B cell (primary cell): ENCODE data around the gene NKX6-1. TPM values are rescaled to one million over a fixed set of nuclear protein-coding genes. Genes with fewer than 3 reads are reported as not detected.

Experiments used
- ATAC-seq: fragments of 200-7000 bp; cut with Tn5 transposase; one replicate; pipeline ENCODE4 v1.10.0; 2021; ENCODE audit warnings: low read depth, mild to moderate bottlenecking, moderate number of reproducible peaks, moderate library complexity
- CTCF ChIA-PET: fragments of 350-600 bp; sonication (Branson Sonifier 250); formaldehyde crosslinking; loops from one replicate; lab custom pipeline; 2021; ENCODE audit warnings: antibody characterized with exemption, inconsistent platforms; lab: Charles Lee
- POLR2A ChIA-PET: fragments of 350-600 bp; sonication (Branson Sonifier 250); formaldehyde crosslinking; loops from one replicate; lab custom pipeline; 2021; ENCODE audit warnings: antibody characterized with exemption; lab: Charles Lee
- DNase-seq: peaks from one replicate; pipeline ENCODE4 v3.0.0; 2013
- H2AFZ ChIP-seq: 2 replicates; pipeline ENCODE4 v1.6.1; 2012; ENCODE audit warnings: mild to moderate bottlenecking, low read depth, low read length; ENCODE audit not compliant: insufficient read depth, poor library complexity, severe bottlenecking
- H3K27ac ChIP-seq, 2 donors: 1 replicate in 1 of 2; 2 replicates in 1 of 2; pipeline ENCODE4 v1.5.1; 2012 to 2013; ENCODE audit warnings: low read length in 2 of 2, mild to moderate bottlenecking in 2 of 2, moderate library complexity in 1 of 2
- H3K27me3 ChIP-seq, 4 experiments: fragments of 200-600 bp in 1 of 4; sonication (generic) in 1 of 4; replicated peaks in 1 of 4; 1 replicate in 2 of 4; 2 replicates in 2 of 4; pipeline versions ENCODE4 v1.6.1 to v1.7.0; 2013 to 2016; ENCODE audit warnings: low read length in 3 of 4, mild to moderate bottlenecking in 2 of 4, mixed read lengths in 1 of 4, moderate library complexity in 1 of 4; ENCODE audit not compliant: insufficient read depth in 4 of 4, control insufficient read depth in 3 of 4; ENCODE audit errors: control extremely low read depth in 1 of 4
- H3K36me3 ChIP-seq, 2 experiments: replicated peaks in 1 of 2; 1 replicate in 1 of 2; 2 replicates in 1 of 2; pipeline versions ENCODE4 v1.6.1 to v1.7.1; 2013; ENCODE audit warnings: low read length in 1 of 2; ENCODE audit not compliant: insufficient read depth in 2 of 2, control insufficient read depth in 1 of 2; ENCODE audit errors: control extremely low read depth in 1 of 2, extremely low read depth in 1 of 2
- H3K4me1 ChIP-seq, 2 donors: fragments of 200-600 bp in 1 of 2; sonication (generic) in 1 of 2; 1 replicate in 1 of 2; 2 replicates in 1 of 2; pipeline versions ENCODE4 v1.5.1 to v1.6.1; 2013 to 2017; ENCODE audit warnings: low read length in 2 of 2; ENCODE audit not compliant: control insufficient read depth in 2 of 2, insufficient read depth in 2 of 2
- H3K4me2 ChIP-seq: replicated peaks from 2 replicates; pipeline ENCODE3; 2012; ENCODE audit warnings: mild to moderate bottlenecking, low read depth, low read length; ENCODE audit not compliant: poor library complexity, severe bottlenecking
- H3K4me3 ChIP-seq, 5 experiments: fragments of 200-600 bp in 1 of 5; sonication (generic) in 1 of 5; 1 replicate in 3 of 5; 2 replicates in 2 of 5; pipeline versions ENCODE4 v1.5.1 to v1.7.0; 2011 to 2016; ENCODE audit warnings: low read length in 4 of 5, mild to moderate bottlenecking in 4 of 5, low read depth in 2 of 5, control low read depth in 1 of 5, moderate library complexity in 1 of 5; ENCODE audit not compliant: insufficient read depth in 1 of 5; ENCODE audit errors: control extremely low read depth in 1 of 5, extremely low read depth in 1 of 5
- H3K79me2 ChIP-seq: fragments of 200-600 bp; sonication (generic); one replicate; pipeline ENCODE4 v1.6.0; 2016; ENCODE audit warnings: low read length; ENCODE audit not compliant: control insufficient read depth, insufficient read depth
- H3K9ac ChIP-seq: fragments of 200-600 bp; sonication (generic); 2 replicates; pipeline ENCODE4 v1.6.1; 2017; ENCODE audit warnings: mild to moderate bottlenecking, low read length, moderate library complexity
- H3K9me3 ChIP-seq, 3 donors: one replicate each; pipeline versions ENCODE4 v1.6.1 to v1.7.1; 2013; ENCODE audit warnings: low read length in 2 of 3; ENCODE audit not compliant: control insufficient read depth in 2 of 3, insufficient read depth in 1 of 3; ENCODE audit errors: control extremely low read depth in 1 of 3
- H4K20me1 ChIP-seq: 2 replicates; pipeline ENCODE4 v1.6.0; 2012; ENCODE audit warnings: mild to moderate bottlenecking, low read length; ENCODE audit not compliant: insufficient read depth, control insufficient read depth, poor library complexity, severe bottlenecking
- H3K27ac Mint-ChIP-seq: one replicate; pipeline ENCODE4 v1.8.0; 2021; ENCODE audit warnings: mixed read lengths
- H3K27me3 Mint-ChIP-seq: one replicate; pipeline ENCODE4 v1.8.0; 2021; ENCODE audit warnings: mixed read lengths
- H3K4me1 Mint-ChIP-seq: one replicate; pipeline ENCODE4 v1.8.0; 2021; ENCODE audit warnings: mixed read lengths
- H3K4me3 Mint-ChIP-seq: one replicate; pipeline ENCODE4 v1.8.0; 2021; ENCODE audit warnings: mixed read lengths
- H3K9me3 Mint-ChIP-seq: one replicate; pipeline ENCODE4 v1.8.0; 2022; ENCODE audit warnings: mixed read lengths; ENCODE audit not compliant: insufficient read depth
- CTCF ChIP-seq: fragments of 200-600 bp; IDR thresholded peaks from one replicate; pipeline ENCODE4 v1.8.0; 2022; ENCODE audit warnings: antibody characterized with exemption, mild to moderate bottlenecking
- EZH2 ChIP-seq: IDR thresholded peaks from 2 replicates; pipeline ENCODE4 v1.6.1; 2012; ENCODE audit warnings: borderline replicate concordance, low read depth, mild to moderate bottlenecking, moderate library complexity, low read length; ENCODE audit not compliant: insufficient read depth, poor library complexity, severe bottlenecking
- WGBS: methylation state at CpG from one replicate; pipeline ENCODE4 v1.1.5; 2013; ENCODE audit warnings: missing lambda C conversion rate; ENCODE audit not compliant: insufficient coverage; 5-methylcytosine and 5-hydroxymethylcytosine counted together
- intact Hi-C: fragments of 100-400 bp; cut with micrococcal nuclease; formaldehyde crosslinking; loops from one replicate; pipeline ENCODE4 v1.10.0; 2022
- polyA plus RNA-seq: library from polyadenylated mRNA; depleted of rRNA; stranded (reverse); fragments of >200 nt; gene quantifications from 2 replicates; pipeline ENCODE4 v1.2.3, GENCODE V29; 2012
- total RNA-seq, 2 donors: library from RNA; stranded (reverse); fragments of 120-200 nt in 1 of 2; gene quantifications; 1 replicate in 1 of 2; 2 replicates in 1 of 2; pipeline versions ENCODE4 v1.2.3 to v1.2.4, GENCODE V29; 2013 to 2022

Gene NKX6-1
- total and polyA plus RNA-seq, 2 donors (not counting 1 experiment from before 2014, with no cell fraction given), result not detected

GRCh38 chr4:84503495-84504437 lies 4.7 kb upstream of the NKX6-1 start:
- H3K4me1 Mint-ChIP-seq, result peaks cover 7% of the 10 kb centered on the region
- H3K9ac ChIP-seq, result no peak overlapping the region
- peaks cover 4% of the 10 kb centered on the region for H3K9me3 Mint-ChIP-seq
- no peaks in the 10 kb centered on the region for H3K79me2 ChIP-seq
- H3K27me3 Mint-ChIP-seq, result peaks cover 80% of the 10 kb centered on the region
- no peak for ATAC-seq
- H3K4me2 ChIP-seq, result no peak overlapping the region
- no peak overlapping the region for H2AFZ ChIP-seq
- H3K27ac Mint-ChIP-seq, result no peak overlapping the region
- no peak overlapping the region for H3K27ac ChIP-seq
- H4K20me1 ChIP-seq, result no peaks in the 10 kb centered on the region
- peak; percentile 36 for DNase-seq
- no peaks in the 10 kb centered on the region for H3K36me3 ChIP-seq
- H3K27me3 ChIP-seq, result peaks cover 2 to 73% (median 56%) of the 10 kb centered on the region in 4 experiments
- H3K4me1 ChIP-seq, result peaks cover 11 to 25% of the 10 kb centered on the region in 2 donors
- H3K9me3 ChIP-seq, result peaks cover 10 to 28% (median 11%) of the 10 kb centered on the region in 3 donors
- no peak overlapping the region for H3K4me3 Mint-ChIP-seq
- 2% methylated on average over 10 of the region's 19 CpGs for WGBS
- intact Hi-C loops, result no loop called here
- POLR2A ChIA-PET, result no interaction called here
- no peak overlapping the region for H3K4me3 ChIP-seq
- CTCF ChIA-PET, result no interaction called here
- TF ChIP-seq EZH2, result no peak
- TF ChIP-seq CTCF, result peak; percentile 34

- H3K4me1 ChIP-seq, result peaks cover 19 to 33% of the 10 kb centered on the region in 2 donors
- no peak overlapping the region for H2AFZ ChIP-seq
- no peak overlapping the region for H3K27ac Mint-ChIP-seq
- H4K20me1 ChIP-seq, result no peaks in the 10 kb centered on the region
- no peaks in the 10 kb centered on the region for H3K79me2 ChIP-seq
- intact Hi-C loops, result no loop called here
- no peak overlapping the region for H3K4me3 ChIP-seq
- ATAC-seq (no peak), DNase-seq (peak; percentile 9)
- H3K9ac ChIP-seq, result no peak overlapping the region
- peaks cover 78% of the 10 kb centered on the region for H3K27me3 Mint-ChIP-seq
- peaks cover 10 to 36% (median 11%) of the 10 kb centered on the region in 3 donors for H3K9me3 ChIP-seq
- CTCF ChIA-PET, result no interaction called here
- 27% methylated on average over 4 of the region's 18 CpGs for WGBS
- no peak overlapping the region for H3K4me2 ChIP-seq
- H3K27me3 ChIP-seq, result peaks cover 2 to 68% (median 62%) of the 10 kb centered on the region in 4 experiments
- peak; percentile 11 for TF ChIP-seq EZH2
- TF ChIP-seq CTCF, result no peak
- peaks cover 13% of the 10 kb centered on the region for H3K4me1 Mint-ChIP-seq
- no peak overlapping the region for H3K27ac ChIP-seq
- H3K36me3 ChIP-seq, result no peaks in the 10 kb centered on the region
- no peak overlapping the region for H3K4me3 Mint-ChIP-seq
- H3K9me3 Mint-ChIP-seq, result peaks cover 4% of the 10 kb centered on the region
- POLR2A ChIA-PET, result interaction anchor here (0.8 kb wide), 1 partner anchor 48 kb away, joined by 3 read pairs; no protein-coding TSS in a partner anchor
These were observed 3.9 kb upstream of the NKX6-1 start for GRCh38 chr4:84502955-84503373.
